Omental fat pad (tissue), 4 donors: Measurements from ENCODE around the gene BRAT1. TPM values are rescaled to one million over a fixed set of nuclear protein-coding genes. Genes with fewer than 3 reads are reported as not detected.
"Not testable (repeated sequence)": the region's sequence is repeated elsewhere in the genome, so short reads cannot be mapped to it uniquely, and the experiment has no call there.

Experiments
- ATAC-seq: fragments of 150-250 bp; one replicate; pipeline ENCODE4 v1.9.1; 2016; ENCODE audit warnings: mild to moderate bottlenecking, moderate library complexity; ENCODE audit not compliant: low FRiP score
- DNase-seq: peaks from one replicate; pipeline ENCODE4 v3.0.0-alpha.2; 2019; ENCODE audit warnings: low spot score
- CTCF ChIP-seq, 3 donors: fragments of 450-650 bp; IDR thresholded peaks; one replicate each; pipeline ENCODE4 v1.5.1; 2016 to 2017; ENCODE audit warnings: antibody characterized with exemption in 3 of 3, mild to moderate bottlenecking in 3 of 3, moderate library complexity in 2 of 3
- total RNA-seq, 4 donors: library from RNA; depleted of rRNA; stranded (reverse); fragments of >200 nt; gene quantifications; one replicate each; pipeline ENCODE4 v1.1.0, GENCODE V29; 2016

Gene BRAT1
- total RNA-seq, 4 donors from 2014 or later, result 22.7 to 33.1 (median 26.3) TPM

GRCh38 chr7:2541291-2542010, 13.9 kb downstream of the BRAT1 start:
- no peak for ATAC-seq
- DNase-seq, result no peak
- no peak for TF ChIP-seq CTCF (IDR thresholded peaks at IDR 0.05)

GRCh38 chr7:2540641-2541051, 14.7 kb downstream of the BRAT1 start:
- TF ChIP-seq CTCF (IDR thresholded peaks at IDR 0.05), result no peak
- DNase-seq (no peak), ATAC-seq (no peak)

GRCh38 chr7:2540133-2540532, 15.2 kb downstream of the BRAT1 start:
- TF ChIP-seq CTCF (IDR thresholded peaks at IDR 0.05), result no peak
- ATAC-seq (no peak), DNase-seq (no peak)

GRCh38 chr7:2539031-2539911, 16.1 kb downstream of the BRAT1 start:
- no peak for TF ChIP-seq CTCF (IDR thresholded peaks at IDR 0.05)
- DNase-seq (no peak), ATAC-seq (no peak)

GRCh38 chr7:2537981-2538851, 17.1 kb downstream of the BRAT1 start:
- TF ChIP-seq CTCF (IDR thresholded peaks at IDR 0.05), result no peak
- no peak for ATAC-seq
- no peak for DNase-seq

GRCh38 chr7:2535872-2536627, 19.3 kb downstream of the BRAT1 start:
- ATAC-seq, DNase-seq: not testable (repeated sequence)

- not testable (repeated sequence) for ATAC-seq
These were observed 21.1 kb downstream of the BRAT1 start for GRCh38 chr7:2534214-2534613.

DNA sequence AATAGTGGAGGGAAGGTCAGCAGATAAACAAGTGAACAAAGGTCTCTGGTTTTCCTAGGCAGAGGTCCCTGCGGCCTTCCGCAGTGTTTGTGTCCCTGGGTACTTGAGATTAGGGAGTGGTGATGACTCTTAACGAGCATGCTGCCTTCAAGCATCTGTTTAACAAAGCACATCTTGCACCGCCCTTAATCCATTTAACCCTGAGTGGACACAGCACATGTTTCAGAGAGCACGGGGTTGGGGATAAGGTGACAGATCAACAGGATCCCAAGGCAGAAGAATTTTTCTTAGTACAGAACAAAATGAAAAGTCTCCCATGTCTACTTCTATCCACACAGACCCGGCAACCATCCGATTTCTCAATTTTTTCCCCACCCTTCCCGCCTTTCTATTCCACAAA, 21.8 kb downstream of the BRAT1 start:
- not testable (repeated sequence) for ATAC-seq, DNase-seq

More at GRCh38 chr7:2534214-2534613, 21.1 kb downstream of the BRAT1 start:
- not testable (repeated sequence) for DNase-seq

- DNase-seq, ATAC-seq: not testable (repeated sequence)
These were observed 22.5 kb downstream of the BRAT1 start for GRCh38 chr7:2532816-2533215.

DNA sequence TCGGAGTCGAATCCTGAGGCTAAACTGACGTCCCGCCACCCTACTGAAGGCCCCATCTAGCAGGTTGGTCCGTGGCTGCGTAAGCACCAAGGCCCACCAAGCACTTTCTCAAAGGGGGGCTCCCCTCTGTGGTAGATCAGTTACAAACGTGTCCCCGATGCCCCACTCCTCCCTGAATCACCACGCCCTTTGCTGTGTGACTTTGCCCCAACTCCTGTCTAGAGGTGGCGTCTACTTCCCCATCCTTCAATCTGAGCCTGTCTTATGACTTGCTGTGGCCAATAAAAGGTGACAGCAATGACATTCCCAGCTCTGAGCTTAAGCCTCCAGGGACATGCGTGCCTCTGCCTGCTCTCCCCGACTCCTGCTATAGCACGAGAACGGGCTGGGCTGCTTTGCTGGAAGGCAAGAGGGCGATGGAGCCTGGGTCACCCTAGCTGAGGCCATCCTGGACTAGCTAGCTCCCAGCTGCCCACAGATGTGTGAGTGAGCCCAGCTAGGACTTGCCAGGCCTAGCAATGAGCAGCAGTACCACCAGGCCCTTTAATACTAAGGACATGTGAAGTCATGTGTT, 23.0 kb downstream of the BRAT1 start:
- not testable (repeated sequence) for DNase-seq, ATAC-seq

DNA sequence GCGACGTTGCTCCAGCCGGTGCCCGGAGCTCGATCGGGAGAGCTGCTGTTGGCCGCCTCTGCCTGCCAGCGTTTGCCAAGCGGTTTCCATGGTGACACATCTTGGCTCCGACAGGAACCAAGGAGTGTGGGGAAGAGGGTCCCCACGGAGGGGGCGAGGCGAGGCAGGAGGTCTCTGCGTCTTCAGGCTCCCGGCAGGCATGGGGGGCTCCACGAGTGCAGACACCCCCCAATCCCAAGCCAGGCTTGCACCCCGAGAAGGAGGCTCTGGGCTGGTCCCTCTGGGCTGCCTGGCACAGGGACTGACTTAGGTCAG, 23.6 kb downstream of the BRAT1 start:
- not testable (repeated sequence) for ATAC-seq, DNase-seq
